GM18873 (cell line): ENCODE results near the gene P3R3URF.

ENCODE experiments used
- ATAC-seq: cut with Tn5 transposase; IDR thresholded peaks from one replicate; pipeline ENCODE4 v1.9.1; 2021; ENCODE audit warnings: mild to moderate bottlenecking, moderate library complexity, moderate number of reproducible peaks; ENCODE audit not compliant: unreplicated experiment, low FRiP score

Gene P3R3URF

DNA sequence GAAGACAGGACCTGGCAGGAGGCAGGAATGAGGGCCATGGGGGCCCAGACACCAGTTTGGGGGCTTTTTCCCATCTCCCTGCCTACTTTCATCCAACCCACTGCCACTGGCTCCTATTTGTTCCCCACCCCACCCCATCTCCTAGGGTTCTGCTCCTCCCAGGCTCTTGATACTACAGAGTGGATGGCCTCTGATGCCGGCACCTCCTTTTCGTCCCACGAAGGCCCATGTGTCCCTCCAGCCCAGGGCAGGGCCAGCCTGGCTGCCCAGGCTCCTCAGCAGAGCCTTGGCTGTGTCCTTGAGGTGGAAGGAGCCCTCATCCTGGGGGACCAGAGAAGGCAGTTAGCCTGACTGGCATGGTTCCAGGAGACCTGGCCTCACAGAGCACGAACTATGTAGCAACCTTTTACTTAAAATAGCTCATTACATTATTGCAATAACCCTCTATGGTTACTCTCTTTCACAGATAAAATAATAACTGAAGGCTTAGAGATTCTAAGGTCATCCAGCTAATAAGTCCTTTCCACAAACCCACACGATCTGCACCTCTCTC lies 18.4 kb upstream of the P3R3URF start:
- no peak for ATAC-seq

DNA sequence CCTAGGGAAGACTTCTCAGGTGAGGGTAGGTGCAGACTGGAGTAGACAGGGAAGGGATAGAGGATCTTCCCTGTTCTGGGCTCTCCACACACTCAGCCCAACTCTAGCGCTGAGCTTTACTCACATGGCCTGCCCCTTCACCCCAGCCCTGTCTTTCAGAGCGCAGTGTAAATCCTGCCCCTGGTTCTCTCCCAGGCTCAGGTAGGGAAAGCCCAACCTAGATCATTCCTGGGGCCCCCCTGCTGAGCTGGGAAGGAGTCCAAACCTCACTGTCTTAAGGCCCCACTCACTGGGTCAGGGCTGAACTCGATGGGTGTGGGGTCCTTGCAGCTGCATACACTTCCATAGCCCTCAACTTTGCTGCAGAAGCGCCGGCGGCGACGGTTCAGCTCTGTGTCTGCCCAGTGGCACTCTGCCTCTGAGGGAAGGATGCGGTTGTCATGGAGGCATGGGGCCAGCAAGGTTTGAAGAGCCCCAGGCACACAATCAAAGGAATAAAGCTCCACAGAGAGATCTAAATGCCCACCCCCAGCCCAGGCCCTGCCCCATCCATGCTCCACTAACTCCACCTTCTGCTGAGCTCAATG lies 17.8 kb upstream of the P3R3URF start:
- no peak for ATAC-seq

DNA sequence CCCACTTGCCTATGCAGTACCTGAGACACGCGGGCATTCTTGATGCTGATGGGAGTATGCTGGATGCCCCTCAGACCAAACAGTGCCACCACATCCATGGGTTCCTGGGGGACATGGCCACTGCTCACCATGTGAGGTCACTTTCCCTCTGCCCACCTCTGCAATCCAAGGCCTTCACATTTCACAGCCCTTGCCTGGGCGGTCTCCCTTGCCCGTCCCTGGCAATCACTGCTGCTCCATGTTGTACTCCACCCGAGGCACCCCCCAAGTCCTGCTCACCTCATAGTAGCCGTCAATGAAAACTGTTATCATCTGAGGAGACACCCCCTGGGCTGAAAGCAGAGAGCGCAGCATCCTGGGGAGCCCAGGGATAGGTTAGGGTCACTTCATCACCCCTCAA lies 17.0 kb upstream of the P3R3URF start:
- no peak for ATAC-seq

DNA sequence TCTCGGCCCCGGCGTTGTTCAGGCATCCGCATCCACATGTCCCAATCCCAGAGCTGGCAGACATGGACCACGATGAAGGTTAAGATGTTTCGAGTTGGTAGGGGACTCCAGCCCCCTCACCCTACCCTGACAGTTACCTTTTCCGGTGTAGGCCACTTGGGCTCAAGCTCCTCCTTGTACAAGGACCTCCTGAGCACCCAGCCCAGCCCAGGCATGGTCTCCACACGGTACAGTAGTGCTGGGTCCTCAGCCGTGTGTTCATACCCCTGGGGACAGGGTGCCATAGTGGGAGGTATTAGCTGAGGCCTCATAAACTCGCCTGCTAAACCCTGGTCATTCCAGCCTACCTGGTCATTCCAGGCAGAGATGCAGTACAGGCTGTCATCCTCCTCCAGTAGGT lies 15.9 kb upstream of the P3R3URF start:
- ATAC-seq, result no peak

DNA sequence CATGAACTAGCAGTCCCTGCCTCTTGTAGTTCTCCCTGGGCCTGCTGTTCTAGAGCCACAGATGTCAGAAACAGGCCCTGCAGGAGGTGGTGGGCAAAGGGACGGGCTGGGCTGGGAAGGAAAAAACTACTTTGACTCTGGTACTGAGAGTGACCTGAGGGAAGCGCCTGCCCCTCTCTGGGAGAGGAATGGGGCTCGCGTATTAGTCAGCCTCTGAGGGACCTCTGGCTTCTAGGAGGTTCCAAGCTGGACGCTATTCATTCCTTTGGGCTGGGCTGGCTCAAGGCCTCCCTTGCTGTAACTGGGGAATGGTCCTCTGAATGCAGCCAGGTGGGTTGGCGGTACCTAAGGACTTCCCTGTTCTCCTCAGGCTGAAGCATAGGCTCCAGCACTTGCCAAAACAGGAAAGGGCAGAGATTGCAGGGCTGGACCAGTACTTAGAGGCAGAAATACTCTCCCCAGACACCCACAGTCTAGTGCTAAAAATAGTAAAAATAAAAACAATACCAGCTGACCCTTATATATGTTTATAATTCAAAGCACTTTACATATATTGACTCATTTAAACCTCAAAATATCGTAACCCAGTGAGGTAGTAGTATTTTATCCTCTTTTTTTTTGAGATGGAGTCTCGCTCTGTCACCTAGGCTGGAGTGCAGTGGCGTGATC lies 14.9 kb upstream of the P3R3URF start:
- ATAC-seq, result no peak

DNA sequence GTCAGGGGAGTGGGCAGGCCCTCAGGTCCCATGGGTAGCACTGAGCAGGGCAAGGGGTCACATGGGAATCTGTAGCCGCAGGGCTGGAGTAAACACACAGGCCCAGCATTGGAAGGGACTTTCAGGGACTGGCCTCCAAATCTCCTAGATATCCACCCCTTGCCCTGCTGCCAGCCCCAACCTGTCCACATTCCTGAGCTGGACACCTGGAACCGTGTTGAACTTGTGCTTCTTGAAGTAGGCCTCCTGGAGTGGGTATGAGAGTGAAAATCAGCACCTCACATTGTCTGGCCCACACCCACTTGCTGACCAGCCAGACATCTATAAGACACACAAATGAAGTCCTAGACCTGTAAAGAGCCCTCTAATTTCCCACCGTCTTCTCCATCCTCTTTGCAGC lies 14.3 kb upstream of the P3R3URF start:
- no peak for ATAC-seq

DNA sequence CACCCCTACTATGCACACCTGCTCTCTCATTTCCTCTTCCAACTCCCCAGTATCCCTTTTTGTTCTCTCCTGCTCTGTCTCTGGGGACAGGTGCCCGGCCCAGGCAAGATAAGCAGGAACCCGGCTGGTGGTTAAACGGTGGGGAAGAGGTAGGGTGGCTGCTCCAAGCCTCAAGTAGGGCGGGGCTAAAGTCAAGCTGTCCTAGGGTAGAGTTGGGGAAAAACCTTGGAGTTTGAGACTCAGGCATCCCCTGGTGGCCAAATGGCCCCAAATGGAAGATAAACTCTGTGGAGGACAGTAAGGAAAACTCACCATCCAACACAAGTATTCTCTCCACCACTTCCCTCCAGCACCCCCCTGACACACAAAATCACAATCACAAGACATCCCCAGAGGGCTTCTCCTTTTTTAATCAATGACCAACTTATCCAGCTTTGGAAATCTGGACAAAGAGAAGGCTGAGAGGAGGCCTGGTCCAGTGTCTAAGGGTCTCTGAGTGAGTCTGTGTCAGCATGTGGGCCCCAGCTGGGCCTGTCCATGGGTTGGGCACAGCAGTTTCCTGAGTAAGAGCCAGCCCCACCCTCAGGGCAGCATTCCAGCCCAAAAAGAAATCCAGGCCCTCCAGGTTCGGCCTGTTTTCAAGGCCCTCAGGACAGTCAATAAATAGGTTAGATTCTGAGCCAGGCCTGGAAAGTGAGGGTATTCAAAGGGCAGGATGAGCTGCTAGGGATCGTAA lies 12.2 kb upstream of the P3R3URF start:
- no peak for ATAC-seq

DNA sequence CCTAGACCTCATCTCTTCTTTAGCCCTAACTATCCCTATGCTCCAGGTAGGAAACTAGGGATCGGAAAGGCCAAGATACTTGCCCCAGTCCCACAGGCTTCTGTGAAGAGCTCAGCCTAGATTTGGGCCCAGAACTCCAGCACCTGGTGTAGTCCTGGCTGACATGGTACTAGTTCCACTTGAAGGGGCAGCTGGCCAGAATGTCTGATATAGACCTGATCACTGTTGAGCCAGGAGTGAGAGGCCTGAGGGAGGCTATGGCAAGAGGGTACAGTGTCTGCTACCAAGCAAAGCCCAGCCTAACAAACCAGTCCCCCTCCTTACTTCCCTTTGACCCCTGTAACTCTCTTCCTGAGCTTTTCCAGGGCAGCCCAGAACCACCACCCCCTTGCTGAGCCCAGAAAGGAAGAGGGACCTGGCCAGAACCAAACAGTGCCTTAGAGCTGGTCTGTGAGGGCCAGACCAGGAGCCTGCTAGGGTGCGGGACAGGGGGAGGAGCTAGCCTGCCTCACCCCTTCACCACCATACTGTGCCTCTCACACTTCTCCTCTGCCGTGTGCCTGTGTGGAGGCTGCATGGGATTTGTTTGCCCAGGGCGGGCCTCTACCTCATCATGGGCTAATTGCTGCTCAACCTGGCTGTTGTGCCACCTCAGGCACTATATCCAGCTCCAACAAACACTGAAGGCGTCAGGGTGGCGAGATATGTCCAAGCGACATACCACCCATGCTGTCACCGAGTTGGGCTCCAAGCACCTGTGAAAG lies 11.0 kb upstream of the P3R3URF start:
- no peak for ATAC-seq

DNA sequence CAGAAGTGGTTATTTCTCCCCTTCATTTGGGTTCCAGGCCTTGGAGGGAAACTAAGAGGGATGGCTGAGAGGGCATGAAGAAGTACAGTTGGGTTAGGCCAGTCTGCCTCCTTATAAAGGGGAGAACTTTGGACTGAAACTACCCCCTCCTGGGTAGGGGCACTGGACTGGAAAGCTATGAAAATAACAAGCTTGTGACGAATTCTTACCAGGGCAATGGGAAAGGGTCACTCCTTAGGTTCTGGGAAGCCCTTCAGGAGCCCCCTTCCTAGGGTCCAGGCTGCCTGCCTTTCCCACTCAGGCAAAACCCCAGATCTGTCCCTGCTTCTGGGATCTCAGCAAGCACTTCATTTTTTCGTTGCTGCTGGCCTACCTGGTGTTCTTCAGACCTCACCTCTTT lies 9.8 kb upstream of the P3R3URF start:
- no peak for ATAC-seq

DNA sequence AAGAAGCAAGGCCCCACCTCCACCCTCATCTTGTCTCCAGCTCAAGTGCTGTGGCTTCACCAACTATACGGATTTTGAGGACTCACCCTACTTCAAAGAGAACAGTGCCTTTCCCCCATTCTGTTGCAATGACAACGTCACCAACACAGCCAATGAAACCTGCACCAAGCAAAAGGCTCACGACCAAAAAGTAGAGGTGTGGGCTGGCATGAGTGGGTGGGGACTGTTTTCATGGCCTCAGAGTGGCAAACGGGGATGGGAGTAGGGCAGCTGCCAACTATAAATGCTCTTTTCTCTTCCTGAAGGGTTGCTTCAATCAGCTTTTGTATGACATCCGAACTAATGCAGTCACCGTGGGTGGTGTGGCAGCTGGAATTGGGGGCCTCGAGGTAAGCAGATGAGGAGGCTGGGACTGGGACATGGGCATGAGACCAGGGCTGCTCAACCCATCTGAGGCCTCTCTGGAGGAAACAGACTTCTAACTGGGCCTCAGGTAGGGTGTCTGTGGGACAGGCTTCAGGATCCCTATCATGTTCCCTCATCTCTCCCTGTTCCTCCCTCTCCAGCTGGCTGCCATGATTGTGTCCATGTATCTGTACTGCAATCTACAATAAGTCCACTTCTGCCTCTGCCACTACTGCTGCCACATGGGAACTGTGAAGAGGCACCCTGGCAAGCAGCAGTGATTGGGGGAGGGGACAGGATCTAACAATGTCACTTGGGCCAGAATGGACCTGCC lies 8.8 kb upstream of the P3R3URF start:
- ATAC-seq, result no peak

DNA sequence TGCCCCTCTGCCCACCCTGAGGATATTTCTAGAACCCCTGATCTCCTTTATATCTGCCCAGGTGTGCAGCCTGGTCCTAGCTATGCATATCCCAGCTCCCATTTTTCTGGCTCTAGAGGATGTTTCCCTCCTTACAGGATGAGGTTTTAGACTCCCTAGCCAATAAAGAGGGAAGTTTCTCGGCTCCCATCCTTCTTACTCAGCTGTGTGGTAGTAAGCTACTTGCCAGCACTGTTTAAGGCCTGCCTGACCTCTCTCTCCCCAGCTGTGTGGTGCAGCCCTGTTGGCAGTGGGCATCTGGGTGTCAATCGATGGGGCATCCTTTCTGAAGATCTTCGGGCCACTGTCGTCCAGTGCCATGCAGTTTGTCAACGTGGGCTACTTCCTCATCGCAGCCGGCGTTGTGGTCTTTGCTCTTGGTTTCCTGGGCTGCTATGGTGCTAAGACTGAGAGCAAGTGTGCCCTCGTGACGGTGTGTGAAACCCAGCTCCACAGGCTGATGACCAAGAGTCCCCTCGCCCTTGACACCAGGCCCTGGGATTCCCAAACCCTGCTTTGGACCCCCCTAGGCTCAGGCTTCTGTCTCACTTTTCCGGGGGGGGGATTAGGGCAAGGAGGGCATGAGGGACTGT lies 7.8 kb upstream of the P3R3URF start:
- ATAC-seq, result no peak

DNA sequence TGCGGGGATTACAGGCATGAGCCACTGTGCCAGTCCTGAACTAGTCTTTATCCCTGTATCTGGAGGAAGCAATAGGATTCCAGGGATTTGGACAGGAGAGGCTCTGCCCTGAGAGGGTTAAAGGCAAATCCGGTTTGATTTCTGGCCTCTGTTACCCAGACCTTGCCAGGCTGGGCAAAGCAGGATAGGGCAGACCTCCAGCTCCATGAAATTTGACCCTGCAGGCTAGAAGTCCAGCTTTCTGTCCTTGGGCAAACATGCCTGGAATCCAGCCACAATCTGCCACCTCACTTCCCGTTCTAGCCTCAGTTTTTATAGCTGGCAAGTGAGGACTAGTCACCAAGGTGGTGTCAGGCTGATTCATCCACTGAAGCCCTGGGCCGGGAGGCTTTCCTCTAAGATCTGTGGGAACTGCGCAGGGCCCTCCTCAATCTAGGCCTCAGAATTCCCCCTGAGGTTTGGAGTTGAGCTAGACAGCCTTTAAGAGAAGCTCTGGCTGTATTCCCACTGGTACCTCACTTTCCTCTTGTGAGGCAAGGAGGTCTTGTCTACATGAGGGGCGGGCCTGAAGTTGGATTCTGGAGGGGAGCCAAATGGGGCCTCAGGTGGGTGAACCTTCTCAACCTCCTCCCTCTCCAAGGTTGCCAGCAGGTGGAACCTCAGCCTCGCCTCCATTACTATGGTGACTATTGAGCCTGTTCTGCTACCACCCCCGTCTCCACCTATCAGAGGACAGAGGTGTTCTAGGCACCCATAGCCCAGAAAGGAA lies 7.0 kb upstream of the P3R3URF start:
- ATAC-seq, result no peak

DNA sequence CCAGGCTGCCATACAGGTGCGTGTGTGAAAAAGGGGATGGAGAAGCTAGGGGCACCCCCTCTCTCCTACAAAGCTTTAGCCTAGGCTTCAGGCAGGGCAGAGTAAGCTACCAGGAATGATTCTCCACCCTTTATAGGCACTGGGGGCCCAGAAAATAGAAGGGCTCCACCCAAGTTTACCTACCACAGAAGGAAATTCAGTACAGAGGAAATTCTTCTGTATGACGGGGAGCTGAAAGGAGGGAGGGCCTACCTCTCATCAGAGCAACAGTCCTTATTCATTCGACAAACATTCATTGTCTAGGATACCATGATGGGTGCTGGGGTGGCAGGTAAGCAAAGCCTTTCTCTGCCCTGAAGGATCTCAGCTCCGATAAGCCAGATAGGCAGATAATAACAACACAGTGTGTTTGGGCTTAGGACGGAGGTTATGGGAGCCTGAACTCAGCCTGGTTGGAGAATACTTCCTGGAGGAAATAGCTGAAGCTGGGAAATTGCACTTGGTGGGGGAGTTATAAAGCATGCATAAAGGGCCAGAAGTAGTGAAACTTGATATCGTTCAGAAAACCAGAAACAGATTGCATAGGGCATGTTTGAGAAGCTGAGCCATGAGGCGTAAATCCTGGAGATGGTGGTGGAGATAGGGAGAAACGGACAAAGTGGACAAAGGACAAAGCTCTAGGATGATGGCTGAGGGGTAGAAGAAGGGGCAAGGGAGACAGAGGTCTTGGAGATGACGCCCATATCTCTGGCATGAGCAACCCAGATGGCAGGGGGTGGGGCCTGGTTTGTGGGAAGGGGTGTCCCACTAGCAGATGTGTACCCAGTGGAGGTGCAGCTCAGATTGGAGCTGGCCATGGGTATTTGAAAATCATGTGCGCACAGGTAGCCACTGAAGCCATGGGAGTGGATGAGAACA lies 5.3 kb upstream of the P3R3URF start:
- no peak for ATAC-seq

DNA sequence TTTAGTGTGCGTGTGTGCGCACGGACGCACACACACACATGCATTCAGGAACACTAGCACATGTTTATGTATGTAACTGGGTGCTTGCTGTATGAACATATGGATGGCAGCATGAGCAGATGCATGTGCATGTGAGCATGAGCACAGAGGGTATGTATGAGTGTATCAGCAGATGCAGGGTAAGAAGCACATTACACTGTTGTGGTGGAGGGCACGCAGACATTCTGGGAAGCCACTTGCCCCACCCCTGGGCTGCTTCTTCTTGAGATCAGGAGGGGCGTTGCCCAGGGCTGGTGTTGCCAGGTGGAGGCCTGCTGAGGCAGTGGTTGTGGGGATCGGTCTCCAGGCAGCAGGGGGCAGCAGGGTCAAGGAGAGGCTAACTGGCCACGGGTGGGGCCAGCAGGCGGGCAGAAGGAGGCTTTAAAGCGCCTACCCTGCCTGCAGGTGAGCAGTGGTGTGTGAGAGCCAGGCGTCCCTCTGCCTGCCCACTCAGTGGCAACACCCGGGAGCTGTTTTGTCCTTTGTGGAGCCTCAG lies 3.9 kb upstream of the P3R3URF start:
- ATAC-seq, result no peak

DNA sequence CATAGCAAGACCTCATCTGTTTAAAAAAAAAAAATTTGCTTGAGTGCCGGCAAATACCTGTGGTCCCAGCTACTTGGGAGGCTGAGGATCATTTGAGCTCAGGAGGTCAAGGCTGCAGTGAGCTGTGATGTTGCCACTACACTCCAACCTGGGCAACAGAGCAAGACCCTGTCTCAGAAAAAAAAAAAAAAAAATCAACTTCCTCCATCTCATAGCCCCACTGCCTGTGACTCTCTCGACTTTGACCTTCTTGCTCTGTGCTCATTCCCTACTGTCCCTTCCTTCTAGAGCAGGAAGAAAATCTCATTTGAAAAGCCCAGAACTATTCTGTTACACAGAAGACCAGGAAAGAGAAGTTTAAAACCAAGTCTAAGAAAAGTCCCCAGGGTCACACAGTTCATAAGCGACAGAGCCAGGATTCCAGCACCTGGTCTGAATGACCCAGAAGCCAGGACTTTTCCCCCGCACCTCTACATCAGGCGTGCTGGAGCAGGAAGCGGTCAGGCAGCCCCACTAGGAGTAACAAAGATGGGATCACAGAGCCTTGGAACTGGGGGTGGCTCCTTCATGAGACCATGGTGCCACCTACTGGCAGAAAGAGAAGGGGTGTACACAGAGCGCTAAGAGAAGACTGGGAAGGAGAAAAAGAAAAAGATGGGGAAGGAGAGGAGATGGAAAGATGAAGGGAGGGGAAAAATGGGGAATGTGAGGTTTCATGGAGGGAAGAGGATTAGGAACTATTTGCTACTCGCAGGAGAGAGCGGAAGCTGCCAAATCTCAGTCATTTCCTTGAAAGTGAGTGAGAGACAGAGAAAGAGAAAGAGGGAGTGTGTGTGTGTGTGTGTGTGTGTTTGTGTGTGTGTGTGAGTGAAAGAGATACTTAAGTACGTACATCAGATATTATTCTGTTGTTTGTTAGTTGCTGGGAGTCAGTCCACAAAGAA lies 3.1 kb upstream of the P3R3URF start:
- no peak for ATAC-seq

DNA sequence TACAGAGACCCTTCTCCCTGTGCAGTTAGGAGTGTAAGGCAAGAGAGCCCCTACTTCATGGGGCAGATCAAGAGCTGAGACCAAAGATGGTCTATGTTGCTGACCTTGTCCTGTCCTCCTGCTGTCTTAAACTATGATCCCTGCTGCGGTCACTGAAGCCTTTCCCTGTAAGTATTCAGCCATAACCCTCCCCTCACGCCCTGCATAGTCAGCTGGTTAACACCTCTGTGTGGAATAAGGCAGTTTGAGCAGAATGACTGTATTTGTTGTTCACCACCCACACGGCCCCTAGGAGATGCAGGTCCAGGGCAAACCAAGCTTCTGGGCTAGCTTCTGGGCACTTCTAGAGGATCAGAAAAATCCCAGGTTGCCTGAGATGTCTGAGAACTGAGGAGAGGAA lies 1.0 kb downstream of the P3R3URF start:
- no peak for ATAC-seq
